Renal cortex interstitium (tissue), 11 donors: ENCODE data around the gene ZIC5. TPM values are rescaled to one million over a fixed set of nuclear protein-coding genes. Genes with fewer than 3 reads are reported as not detected.

Experiments
- DNase-seq, 11 donors: peaks; one replicate each; pipeline ENCODE4 v3.0.0-alpha.2; 2013; ENCODE audit warnings: low read depth in 9 of 11, low spot score in 4 of 11; ENCODE audit errors: extremely low read depth in 1 of 11
- polyA plus RNA-seq, 3 donors: library from polyadenylated mRNA; unstranded; fragments of 120-200 nt; gene quantifications; one replicate each; pipeline ENCODE4 v1.2.1, GENCODE V29; 2013; ENCODE audit not compliant: insufficient read length in 3 of 3

The ZIC5 gene
- polyA plus RNA-seq, 3 donors = 0.01 to 0.09 (median 0.05) TPM

GRCh38 chr13:99989276-99990125 lies 17.9 kb upstream of the ZIC5 start:
- peak in 1 of 11 donors; percentile 6 for DNase-seq

- no peak for DNase-seq
Observed at GRCh38 chr13:99988529-99989275, 17.1 kb upstream of the ZIC5 start.

DNA sequence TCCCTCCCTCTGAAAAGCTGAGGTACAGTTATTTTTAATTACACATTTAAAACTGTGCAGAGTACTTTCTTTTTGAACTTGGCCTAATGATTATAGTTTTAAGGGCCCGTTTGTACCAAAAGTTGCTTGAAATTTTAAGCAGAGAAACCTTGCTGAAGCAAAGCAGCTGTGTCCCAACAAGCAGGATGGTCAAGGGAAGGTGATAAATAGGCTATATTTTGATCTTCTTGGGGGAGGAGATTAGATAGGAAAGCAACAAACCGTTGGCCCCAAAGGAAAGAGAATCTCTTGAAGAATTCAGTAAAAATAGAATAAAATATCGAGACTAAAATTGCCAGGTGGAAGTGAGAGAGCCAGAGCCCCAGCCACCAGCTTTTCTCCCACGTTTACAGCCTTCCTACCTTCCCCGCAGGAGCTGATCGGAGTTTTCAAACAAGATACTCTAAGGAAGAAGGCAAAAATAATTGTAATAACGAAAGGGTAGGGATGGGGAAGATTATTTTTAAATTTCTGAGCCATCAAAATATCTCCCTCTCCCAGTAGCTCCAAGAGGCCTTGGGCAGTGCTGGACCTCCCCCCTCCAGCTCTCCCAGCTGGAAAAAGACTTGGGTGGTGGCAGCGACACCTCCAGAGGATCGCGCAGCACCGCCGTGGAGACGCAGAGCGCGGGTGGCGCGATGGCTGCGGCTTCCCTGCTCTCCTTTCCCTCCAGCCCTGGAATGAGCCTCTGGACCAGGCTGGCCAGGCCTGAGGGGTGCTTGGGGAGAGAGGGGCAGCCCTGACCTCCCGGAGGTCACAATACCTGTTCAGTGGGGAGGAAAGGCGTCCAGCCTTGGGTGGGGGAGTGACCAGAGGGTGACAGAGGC lies 15.8 kb upstream of the ZIC5 start:
- DNase-seq = peak in 1 of 11 donors; percentile 22

DNA sequence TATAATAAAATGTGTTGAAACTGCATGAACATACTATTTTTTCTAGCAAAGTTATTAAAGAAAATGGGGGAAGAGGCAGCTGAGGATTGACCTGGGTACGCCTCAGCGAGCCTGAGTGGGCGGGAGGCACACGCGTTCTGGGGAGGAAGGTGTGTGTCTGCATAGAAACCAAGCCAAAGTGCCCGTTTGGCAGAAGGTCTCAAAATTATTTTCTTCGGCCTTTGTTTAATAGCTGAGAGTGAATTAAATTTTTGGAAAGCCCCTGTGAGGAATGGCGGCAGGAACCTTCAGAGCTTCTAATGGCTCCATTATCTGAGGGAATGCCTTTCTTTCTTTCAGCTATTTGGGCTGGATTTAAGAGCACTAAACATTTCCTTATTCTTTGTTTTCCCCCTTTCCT lies 15.2 kb upstream of the ZIC5 start:
- DNase-seq = no peak

DNA sequence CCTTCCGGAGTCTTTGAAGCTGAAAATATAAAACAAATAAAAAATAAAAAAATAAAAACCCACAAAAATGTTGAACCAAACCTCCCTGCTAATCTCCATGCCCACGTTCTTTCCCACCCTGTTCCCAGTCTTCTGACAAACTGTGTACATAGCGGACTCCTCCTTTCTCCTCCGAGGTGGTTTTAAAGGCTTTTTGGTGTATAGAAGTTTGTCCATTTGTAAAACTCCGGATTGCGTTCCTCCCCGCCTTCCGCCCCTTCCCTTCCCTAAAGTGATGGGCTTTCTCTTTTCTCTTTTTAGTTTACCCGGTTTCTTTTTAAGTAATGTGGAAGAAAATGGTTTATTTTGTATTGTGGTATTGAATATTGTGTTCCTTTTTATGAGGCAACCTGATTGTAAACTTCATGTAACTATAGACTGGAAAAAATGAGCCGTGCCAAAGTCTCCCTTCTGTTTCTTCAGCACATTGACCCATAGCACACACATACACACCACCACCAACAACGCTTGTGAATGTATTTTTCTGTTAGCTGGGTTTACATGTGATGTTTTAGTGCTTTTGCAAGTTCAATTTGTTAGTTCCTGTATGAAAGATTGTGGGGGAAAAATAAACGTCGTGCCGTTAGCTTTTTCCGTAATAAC lies 14.4 kb upstream of the ZIC5 start:
- DNase-seq = peak in 1 of 11 donors; percentile 33

DNA sequence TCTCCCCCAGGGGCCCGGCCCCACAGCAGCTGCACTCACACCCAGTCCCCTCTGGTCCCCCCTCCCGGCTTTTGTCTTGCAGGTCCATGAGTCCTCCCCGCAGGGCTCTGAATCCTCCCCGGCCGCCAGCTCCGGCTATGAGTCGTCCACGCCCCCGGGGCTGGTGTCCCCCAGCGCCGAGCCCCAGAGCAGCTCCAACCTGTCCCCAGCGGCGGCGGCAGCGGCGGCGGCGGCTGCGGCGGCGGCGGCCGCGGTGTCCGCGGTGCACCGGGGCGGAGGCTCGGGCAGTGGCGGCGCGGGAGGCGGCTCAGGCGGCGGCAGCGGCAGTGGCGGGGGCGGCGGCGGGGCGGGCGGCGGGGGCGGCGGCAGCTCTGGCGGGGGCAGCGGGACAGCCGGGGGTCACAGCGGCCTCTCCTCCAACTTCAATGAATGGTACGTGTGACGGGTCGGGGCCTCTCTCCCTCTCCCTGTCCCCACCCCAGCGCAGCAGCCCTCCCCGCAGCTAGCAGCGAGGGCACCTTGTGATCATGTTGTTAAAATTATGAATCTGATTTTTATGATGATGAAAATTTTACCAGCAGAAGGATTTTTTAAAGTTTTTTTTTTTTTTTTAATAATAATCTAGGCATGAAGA lies 13.8 kb upstream of the ZIC5 start:
- no peak for DNase-seq

DNA sequence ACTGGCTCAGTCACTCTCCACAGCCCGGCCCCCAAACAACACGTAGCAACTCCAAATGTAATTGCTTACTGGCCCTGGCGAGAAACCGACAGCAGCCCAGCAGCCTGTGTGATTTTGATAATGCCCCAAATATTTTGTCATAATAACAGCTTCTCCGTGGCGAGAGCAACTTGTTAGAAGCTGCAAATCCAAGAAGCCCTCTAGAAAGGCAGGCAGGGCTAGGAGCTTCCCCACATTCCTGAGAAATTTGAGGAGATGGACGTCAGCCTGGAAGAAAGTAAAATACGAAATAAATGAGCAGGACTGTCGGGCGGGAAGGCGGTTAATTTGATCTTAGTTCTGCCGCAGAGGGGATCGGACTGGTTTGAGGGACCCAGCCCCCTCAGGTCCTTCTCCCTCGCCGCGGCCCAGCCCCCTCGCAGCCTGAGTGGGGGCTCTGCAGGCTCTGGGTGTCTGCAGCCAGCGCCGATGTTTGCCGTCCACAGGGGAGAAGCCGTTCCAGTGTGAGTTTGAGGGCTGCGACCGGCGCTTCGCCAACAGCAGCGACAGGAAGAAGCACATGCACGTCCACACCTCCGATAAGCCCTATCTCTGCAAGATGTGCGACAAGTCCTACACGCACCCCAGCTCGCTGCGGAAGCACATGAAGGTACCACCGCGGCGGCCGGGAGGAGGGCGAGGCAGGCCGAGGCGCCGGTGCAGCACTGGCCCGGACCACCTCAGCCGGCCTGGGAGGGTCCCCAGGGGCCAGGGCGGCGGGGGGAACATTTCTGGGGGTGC lies 13.1 kb upstream of the ZIC5 start:
- DNase-seq = no peak

GRCh38 chr13:99983499-99984401 lies 12.2 kb upstream of the ZIC5 start:
- no peak for DNase-seq

DNA sequence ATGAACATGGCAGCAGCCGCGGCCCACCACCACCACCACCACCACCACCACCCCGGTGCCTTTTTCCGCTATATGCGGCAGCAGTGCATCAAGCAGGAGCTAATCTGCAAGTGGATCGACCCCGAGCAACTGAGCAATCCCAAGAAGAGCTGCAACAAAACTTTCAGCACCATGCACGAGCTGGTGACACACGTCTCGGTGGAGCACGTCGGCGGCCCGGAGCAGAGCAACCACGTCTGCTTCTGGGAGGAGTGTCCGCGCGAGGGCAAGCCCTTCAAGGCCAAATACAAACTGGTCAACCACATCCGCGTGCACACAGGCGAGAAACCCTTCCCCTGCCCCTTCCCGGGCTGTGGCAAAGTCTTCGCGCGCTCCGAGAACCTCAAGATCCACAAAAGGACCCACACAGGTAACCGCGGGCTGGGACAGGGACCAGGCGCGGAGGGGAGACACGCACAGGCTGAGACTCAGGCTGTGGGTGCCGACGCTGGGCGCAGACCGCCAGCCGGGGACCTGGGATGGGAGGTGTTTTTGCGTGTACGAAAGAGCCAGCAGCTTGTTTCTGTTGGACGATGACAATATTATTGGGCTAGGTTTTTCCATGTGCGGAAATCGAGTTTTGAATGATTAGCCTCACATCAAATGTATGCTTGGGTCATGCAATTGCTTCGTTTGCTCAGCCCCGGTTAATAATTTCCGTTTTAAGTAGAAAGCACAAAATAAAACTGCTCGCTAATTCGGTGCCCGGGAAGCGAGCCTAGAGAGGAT lies 11.3 kb upstream of the ZIC5 start:
- no peak for DNase-seq

DNA sequence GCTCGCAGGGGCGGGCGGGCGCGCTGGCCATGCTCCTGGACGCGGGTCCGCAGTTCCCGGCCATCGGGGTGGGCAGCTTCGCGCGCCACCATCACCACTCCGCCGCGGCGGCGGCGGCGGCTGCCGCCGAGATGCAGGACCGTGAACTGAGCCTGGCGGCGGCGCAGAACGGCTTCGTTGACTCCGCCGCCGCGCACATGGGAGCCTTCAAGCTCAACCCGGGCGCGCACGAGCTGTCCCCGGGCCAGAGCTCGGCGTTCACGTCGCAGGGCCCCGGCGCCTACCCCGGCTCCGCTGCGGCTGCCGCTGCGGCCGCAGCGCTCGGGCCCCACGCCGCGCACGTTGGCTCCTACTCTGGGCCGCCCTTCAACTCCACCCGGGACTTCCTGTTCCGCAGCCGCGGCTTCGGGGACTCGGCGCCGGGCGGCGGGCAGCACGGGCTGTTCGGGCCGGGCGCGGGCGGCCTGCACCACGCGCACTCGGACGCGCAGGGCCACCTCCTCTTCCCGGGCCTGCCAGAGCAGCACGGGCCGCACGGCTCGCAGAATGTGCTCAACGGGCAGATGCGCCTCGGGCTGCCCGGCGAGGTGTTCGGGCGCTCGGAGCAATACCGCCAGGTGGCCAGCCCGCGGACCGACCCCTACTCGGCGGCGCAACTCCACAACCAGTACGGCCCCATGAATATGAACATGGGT lies 10.6 kb upstream of the ZIC5 start:
- no peak for DNase-seq

- DNase-seq = no peak
Observed at GRCh38 chr13:99981735-99982035, 10.1 kb upstream of the ZIC5 start, which contains the start of gene ZIC2. Gene ZIC2 (plus strand): TSS chr13:99981784. CDS start chr13:99982065, 281 bp downstream.

DNA sequence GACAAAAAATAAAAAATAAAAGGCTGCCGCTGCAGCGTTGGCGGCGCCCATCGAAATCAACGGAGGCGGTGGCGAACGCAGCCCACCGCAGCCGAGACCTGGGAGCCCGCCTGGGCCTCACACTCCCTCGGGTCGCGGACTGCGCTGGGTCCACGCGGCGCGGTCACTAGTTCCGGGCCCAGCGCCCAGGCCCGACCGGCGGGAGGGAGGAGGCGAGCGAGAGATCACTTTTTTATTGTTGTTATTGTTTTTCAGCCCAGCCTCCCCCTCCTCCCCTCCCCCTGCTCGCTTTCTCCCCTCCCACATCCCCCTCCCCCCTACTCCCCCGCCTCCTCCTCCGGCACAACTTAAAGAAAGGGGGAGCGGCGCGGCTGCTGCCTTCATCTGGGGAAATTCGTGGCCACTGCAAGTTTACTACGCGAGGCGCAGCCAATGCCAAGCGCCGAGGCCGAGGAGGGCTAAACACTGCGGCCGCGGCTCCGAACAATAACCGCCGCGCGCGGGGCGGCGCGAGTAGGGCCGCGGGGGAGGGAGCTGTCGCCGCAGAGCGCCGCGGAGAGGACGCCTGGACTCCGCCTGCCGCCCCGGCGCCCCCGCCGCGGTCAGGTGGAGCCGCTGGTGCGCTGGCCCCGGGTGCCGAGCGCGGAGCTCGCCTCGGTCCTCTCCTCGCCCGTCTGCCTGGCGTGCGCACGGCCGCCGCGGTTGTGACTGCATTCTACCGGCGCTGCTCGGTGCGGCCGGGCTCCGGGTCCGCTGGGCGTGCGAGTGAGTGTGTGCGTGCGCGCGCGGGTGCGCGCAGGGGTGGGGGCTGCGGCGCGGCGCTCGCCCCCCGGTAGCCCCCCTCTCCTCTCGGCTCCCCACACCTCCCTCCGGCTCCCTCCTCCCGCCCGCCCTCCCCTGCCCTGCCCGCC lies 9.5 kb upstream of the ZIC5 start:
- no peak for DNase-seq

DNA sequence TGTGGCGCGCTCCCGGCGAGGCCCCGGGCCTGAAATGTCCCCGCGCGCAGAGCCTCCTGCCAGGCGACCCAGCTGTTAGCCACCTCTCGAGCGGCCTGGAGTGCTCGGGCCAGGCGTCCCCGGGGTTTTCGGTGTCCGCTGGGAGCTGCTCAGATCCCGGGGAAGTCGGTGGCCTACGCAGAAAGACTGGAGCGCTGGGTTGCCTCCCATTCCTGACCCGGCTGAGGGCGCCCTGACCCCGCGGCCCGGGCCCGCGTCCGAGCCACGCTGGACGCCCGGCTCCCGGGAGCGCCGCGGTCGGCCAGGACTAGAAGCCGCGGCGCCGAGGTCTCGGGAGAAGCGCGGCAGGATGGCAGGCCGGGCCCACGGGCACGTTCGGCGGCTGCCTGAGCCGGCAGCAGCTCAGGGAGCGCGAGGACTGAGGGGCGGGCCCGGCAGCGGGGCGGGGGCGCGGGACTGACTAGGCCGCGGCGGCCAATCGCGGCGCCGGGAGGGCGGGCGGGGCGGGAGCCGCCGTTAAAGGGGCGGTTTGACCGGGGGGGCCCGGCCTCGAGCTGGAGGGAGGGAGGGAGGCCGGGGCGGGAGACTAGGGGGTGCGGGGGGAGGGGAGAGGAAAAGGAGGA lies 8.7 kb upstream of the ZIC5 start:
- DNase-seq = no peak
